HepG2 (cell line): ENCODE results near the gene RPLP1. TPM values are rescaled to one million over a fixed set of nuclear protein-coding genes. Genes with fewer than 3 reads are reported as not detected.

ENCODE experiments used
- HOXD1 ChIP-seq: sonication (generic); formaldehyde crosslinking; IDR thresholded peaks from 2 replicates; pipeline ENCODE4 v1.5.0; 2020; ENCODE audit warnings: missing genetic modification reagents
- KDM3A ChIP-seq: IDR thresholded peaks from 2 replicates; pipeline ENCODE4 v1.6.1; 2018; ENCODE audit warnings: low read depth, missing compliant biosample characterization
- KDM4B ChIP-seq: sonication (generic); formaldehyde crosslinking; IDR thresholded peaks from 2 replicates; pipeline ENCODE4 v1.4.0; 2020; ENCODE audit warnings: missing genetic modification reagents
- MAFG ChIP-seq: sonication (generic); formaldehyde crosslinking; IDR thresholded peaks from 2 replicates; pipeline ENCODE4 v1.5.1; 2020; ENCODE audit warnings: mild to moderate bottlenecking, missing genetic modification reagents
- NR1H2 ChIP-seq: sonication (generic); formaldehyde crosslinking; IDR thresholded peaks from 2 replicates; pipeline ENCODE4 v1.8.1; 2022; ENCODE audit warnings: low read depth, missing genetic modification reagents, borderline replicate concordance
- POLR2AphosphoS5 ChIP-seq: IDR thresholded peaks from 2 replicates; pipeline ENCODE4 v1.6.1; 2012; ENCODE audit warnings: low read depth, low read length
- RCOR2 ChIP-seq: IDR thresholded peaks from 2 replicates; pipeline ENCODE4 v1.6.1; 2016; ENCODE audit warnings: missing biosample characterization, missing genetic modification reagents
- RFXANK ChIP-seq: IDR thresholded peaks from 2 replicates; pipeline ENCODE4 v1.6.1; 2016
- SMYD3 ChIP-seq: sonication (generic); formaldehyde crosslinking; IDR thresholded peaks from 2 replicates; pipeline ENCODE4 v1.8.1; 2023; ENCODE audit warnings: mild to moderate bottlenecking, missing genetic modification reagents
- SRY ChIP-seq: sonication (generic); formaldehyde crosslinking; IDR thresholded peaks from 2 replicates; pipeline ENCODE4 v1.8.0; 2022; ENCODE audit warnings: mild to moderate bottlenecking, missing genetic modification reagents
- ZKSCAN1 ChIP-seq: fragments of 150-350 bp; IDR thresholded peaks from 2 replicates; pipeline ENCODE4 v1.6.1; 2014; ENCODE audit warnings: low read length
- ZMYM4 ChIP-seq: sonication (generic); formaldehyde crosslinking; IDR thresholded peaks from 2 replicates; pipeline ENCODE4 v1.8.1; 2023; ENCODE audit warnings: mild to moderate bottlenecking, missing genetic modification reagents
- ZNF136 ChIP-seq: sonication (generic); formaldehyde crosslinking; IDR thresholded peaks from 2 replicates; pipeline ENCODE4 v1.8.1; 2022; ENCODE audit warnings: low read depth, mild to moderate bottlenecking, moderate library complexity, missing genetic modification reagents
- ZNF232 ChIP-seq: sonication (generic); formaldehyde crosslinking; IDR thresholded peaks from 2 replicates; pipeline ENCODE4 v1.4.0; 2020; ENCODE audit warnings: missing genetic modification reagents, borderline replicate concordance
- ZNF441 ChIP-seq: sonication (generic); formaldehyde crosslinking; IDR thresholded peaks from 2 replicates; pipeline ENCODE4 v1.7.0; 2021; ENCODE audit warnings: missing genetic modification reagents, borderline replicate concordance
- ZNF512 ChIP-seq: sonication (generic); formaldehyde crosslinking; IDR thresholded peaks from 2 replicates; pipeline ENCODE4 v1.4.0; 2020; ENCODE audit warnings: mild to moderate bottlenecking, missing genetic modification reagents
- ZNF570 ChIP-seq: sonication (generic); formaldehyde crosslinking; IDR thresholded peaks from 2 replicates; pipeline ENCODE4 v1.4.0; 2020; ENCODE audit warnings: mild to moderate bottlenecking, missing genetic modification reagents, borderline replicate concordance
- ZNF644 ChIP-seq: IDR thresholded peaks from 2 replicates; pipeline ENCODE4 v1.6.1; 2016; ENCODE audit warnings: low read depth
- ZNF770 ChIP-seq: sonication (generic); formaldehyde crosslinking; IDR thresholded peaks from 2 replicates; pipeline ENCODE4 v1.5.0; 2020; ENCODE audit warnings: mild to moderate bottlenecking, missing genetic modification reagents
- ZNF879 ChIP-seq: sonication (generic); formaldehyde crosslinking; IDR thresholded peaks from 2 replicates; pipeline ENCODE4 v1.8.1; 2023; ENCODE audit warnings: missing genetic modification reagents
- polyA plus RNA-seq, 8 experiments: library from polyadenylated mRNA; depleted of rRNA in 3 of 8; stranded (reverse) in 7 of 8; unstranded in 1 of 8; fragments of >200 nt; fragmentation: Illumina TruSeq in 4 of 8; extraction: Trizol in 4 of 8; gene quantifications; 2 replicates each; pipeline versions ENCODE4 v1.2.1 to v1.2.3, GENCODE V29; 2011 to 2016; ENCODE audit warnings: low read depth in 4 of 8, missing spikeins in 1 of 8, mixed read lengths in 1 of 8; ENCODE audit not compliant: insufficient read depth in 1 of 8
- total RNA-seq, 5 experiments: library from RNA; depleted of rRNA; stranded (reverse); fragments of >200 nt; fragmentation: Illumina TruSeq; extraction: Trizol; gene quantifications; 2 replicates each; pipeline ENCODE4 v1.2.3, GENCODE V29; 2016; ENCODE audit warnings: low read depth in 1 of 5
- TF ChIP-seq, protein P1 (sequence below): sonication (generic); formaldehyde crosslinking; IDR thresholded peaks from 2 replicates; pipeline ENCODE4 v1.4.0; 2020; ENCODE audit warnings: missing genetic modification reagents

Gene RPLP1
- total and polyA plus RNA-seq, 2 of the 13 experiments (the other 11 are each of a cell fraction or from before 2014, with no cell fraction given): 817 to 929 TPM

DNA sequence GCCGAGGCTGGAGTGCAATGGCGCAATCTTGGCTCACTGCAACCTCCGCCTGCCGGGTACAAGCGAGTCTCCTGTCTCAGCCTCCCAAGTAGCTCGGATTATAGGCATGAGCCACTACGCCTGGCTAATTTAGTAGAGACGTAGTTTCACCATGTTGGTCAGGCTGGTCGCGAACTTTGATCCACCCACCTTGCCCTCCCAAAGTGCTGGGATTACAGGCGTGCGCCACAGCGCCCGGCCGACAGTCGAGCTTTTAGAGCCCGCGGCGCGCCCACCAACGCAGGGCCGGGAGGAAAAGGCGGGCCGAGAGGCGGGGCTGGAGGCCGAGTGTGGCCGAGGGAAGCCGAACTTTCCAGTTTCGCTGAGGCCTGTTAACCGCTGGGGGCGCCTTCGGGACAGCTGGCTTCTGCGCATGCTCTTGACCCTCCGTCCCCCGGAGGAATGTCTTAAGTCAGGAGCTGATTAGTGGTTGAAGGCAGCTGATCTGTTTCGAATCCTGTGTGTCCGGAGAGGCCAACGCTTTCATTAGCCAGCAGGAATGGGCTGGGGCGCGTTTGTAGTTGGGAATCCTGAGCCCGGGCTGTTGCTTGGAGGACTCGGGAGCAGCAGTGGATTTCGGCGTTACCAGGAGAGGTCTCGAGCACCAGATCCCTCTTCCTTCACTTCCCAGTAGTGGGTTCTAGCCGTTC, 10.0 kb downstream of the RPLP1 start (continued):
- TF ChIP-seq ZNF232 (CRISPR knock-in tag) (no peak), ZNF441 (CRISPR knock-in tag) (peak; percentile 84), KDM4B (no peak), ZNF644 (no peak), ZNF512 (CRISPR knock-in tag) (no peak), HOXD1 (CRISPR knock-in tag) (no peak), SMYD3 (CRISPR knock-in tag) (no peak), ZNF570 (CRISPR knock-in tag) (no peak), NR1H2 (CRISPR knock-in tag) (no peak), RCOR2 (CRISPR knock-in tag) (no peak), ZNF879 (CRISPR knock-in tag) (peak; percentile 60; the same call in 1 of the 2 replicates), KDM3A (CRISPR knock-in tag) (peak; percentile 22; the same call in 1 of the 2 replicates), ZMYM4 (CRISPR knock-in tag) (peak; percentile 96), MAFG (CRISPR knock-in tag) (no peak), ZNF770 (CRISPR knock-in tag) (peak; percentile 99), ZKSCAN1 (no peak), ZNF136 (0 out of 2 replicates have a peak, but pooled peaks have one; percentile 76), POLR2AphosphoS5 (peak; percentile 88), SRY (CRISPR knock-in tag) (peak; percentile 87), RFXANK (CRISPR knock-in tag) (no peak)
- TF ChIP-seq, protein P1, sequence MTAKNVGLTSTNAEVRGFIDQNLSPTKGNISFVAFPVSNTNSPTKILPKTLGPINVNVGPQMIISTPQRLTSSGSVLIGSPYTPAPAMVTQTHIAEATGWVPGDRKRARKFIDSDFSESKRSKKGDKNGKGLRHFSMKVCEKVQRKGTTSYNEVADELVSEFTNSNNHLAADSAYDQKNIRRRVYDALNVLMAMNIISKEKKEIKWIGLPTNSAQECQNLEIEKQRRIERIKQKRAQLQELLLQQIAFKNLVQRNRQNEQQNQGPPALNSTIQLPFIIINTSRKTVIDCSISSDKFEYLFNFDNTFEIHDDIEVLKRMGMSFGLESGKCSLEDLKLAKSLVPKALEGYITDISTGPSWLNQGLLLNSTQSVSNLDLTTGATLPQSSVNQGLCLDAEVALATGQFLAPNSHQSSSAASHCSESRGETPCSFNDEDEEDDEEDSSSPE (CRISPR knock-in tag): peak; percentile 73
